Measurements from ENCODE around the gene RREB1.
"Not testable (repeated sequence)": the region's sequence is repeated elsewhere in the genome, so short reads cannot be mapped to it uniquely, and the experiment has no call there.

The RREB1 gene

DNA sequence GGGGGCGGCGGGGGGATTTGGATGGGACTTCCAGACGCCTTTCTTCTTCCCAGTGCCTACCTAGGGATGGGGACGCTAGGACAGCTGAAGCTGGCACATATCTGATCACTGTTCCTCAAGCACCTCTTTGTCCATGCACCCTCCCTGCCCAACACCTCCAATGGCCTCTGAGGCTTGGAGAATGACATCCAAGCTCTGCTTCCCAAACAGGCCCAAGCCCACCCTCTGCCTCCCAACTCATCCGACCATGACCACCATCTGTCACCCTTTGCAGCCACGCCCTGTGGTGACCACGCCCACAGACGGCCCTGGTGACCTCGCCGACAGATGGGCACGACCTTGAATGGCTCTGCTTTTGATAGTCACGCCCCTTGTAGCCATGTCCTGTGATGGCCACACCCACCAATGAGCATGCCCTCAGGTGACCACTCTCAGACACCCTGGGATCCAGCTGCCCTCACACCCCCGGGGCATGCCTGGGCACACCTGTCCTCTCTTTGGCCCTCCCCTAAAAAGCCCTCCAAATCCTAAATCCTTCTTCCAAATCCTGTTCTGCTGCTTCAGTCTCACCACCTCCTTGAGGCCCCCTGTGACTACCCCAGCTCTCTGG is 154.2 kb downstream of the RREB1 start:
- no peak for DNase-seq

DNA sequence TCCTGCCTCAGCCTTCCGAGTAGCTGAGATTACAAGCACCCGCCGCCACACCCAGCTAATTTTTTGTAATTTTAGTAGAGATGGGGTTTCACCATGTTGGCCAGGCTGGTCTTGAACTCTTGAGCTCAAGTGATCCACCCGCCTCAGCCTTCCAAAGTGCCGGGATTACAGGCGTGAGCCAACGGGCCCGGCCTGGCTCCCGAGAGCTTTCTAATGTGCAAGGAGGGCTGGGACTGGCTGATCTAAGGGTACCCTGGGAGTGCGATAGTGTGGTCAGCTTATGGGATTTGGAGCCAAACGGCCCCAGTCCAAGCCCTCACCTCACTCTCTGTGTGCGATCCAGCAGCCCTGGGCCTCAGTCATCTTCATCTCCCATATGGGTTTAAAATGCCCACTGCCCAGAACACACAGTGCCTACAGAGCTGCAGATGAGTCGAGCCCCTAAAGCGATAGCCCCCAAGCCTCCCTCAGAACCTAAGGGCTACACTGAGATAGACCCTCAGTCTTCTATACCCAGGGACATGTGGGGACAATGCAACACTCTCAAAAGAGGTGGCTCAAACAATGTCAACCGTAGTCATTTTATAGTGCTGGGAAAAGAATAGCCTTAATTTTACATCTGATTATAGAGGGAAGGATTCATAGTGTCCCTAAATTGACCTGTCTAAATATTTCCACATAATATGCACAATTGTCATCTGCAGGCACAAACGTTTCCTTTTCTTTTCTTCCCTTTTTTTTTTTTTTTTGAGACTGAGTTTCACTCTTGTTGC is 155.2 kb downstream of the RREB1 start:
- DNase-seq: no peak

DNA sequence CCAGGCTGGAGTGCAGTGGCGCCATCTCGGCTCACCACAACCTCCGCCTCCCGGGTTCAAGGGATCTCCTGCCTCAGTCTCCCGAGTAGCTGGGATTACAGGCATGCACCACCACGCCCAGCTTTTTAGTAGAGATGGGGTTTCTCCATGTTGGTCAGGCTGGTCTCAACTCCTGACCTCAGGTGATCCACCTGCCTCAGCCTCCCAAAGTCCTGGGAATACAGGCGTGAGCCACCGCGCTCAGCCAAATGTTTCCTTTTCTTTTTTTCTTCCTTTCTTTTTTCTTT is 155.7 kb downstream of the RREB1 start:
- DNase-seq: not testable (repeated sequence)

DNA sequence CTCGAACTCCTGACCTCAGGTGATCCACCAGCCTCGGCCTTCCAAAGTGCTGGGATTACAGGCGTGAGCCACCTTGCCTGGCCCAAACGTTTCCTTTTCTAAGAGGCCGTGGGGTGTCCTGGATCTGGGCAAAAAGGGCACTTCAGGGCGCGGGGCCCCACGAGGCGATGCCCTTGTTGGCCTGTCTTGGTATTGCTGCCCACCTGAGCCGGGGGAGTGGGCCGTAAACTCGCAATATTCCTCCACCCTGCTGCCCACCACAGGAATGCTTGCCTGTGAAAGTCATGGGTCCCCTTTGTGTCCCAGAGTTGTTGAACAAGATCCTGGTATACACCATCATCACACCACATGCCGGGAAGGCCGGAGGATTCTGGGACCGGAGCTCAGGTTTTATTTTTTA is 156.3 kb downstream of the RREB1 start:
- no peak for DNase-seq

DNA sequence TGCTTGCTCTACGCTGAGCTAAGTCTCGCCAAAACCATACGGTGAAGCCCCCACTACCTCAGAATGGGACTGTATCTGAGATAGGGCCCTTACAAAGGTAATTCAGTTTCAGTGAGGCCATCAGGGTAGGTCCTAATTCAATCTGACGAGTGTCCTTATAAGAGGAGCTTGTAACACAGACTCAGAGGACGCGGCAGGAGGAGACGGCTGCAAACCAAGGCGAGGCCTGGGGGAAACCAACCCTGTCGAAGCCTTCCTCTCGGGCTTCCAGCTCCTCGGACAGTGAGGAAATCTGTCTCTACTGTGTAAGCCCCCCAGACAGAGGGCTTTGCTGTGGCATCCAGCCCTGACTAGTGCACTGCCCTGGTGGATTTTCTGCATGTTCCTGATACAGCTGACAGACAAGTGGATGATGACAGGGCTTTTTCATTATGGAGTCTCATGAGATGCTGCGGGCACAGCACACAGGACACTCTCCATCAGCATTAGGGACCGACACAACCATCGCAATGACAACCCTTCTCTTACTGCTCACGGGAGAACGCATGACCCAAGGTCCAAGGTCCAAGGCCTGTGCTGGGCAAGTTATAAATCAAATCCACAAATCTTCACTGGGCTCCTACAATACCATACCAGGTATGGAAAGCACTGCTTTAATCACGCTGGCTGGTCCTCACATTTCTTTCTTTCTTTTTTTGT is 157.1 kb downstream of the RREB1 start:
- DNase-seq: no peak

DNA sequence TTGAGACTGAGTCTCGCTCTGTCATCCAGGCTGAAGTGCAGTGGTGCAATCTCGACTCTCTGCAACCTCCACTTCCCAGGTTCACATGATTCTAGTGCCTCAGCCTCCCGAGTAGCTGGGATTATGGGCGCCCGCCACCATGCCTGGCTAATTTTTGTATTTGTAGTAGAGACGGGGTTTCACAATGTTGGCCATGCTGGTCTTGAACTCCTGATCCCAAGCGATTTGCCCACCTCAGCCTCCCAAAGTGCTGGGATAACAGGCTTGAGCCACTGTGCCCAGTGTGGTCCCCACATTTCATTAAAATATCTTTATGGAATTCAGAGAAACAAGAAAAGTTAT is 157.6 kb downstream of the RREB1 start:
- not testable (repeated sequence) for DNase-seq

DNA sequence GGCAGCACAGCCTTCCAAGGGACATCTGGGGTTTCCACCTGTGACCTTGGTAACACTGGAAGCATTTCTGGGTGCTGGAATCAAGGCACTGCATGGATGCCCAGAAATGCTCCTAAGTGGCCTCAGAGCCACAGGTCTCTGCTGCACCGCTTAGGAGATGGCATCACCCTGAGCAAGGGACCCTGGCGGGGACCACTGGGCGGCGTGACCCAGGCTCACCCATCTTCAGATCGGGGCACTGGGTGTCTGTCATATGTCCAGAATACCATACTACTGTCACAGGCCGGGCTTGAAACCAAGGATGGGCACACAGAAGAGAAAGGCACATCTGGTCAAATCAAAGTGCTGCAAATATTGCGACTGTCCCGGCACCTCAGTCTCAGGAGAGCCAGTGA is 159.3 kb downstream of the RREB1 start:
- no peak for DNase-seq

DNA sequence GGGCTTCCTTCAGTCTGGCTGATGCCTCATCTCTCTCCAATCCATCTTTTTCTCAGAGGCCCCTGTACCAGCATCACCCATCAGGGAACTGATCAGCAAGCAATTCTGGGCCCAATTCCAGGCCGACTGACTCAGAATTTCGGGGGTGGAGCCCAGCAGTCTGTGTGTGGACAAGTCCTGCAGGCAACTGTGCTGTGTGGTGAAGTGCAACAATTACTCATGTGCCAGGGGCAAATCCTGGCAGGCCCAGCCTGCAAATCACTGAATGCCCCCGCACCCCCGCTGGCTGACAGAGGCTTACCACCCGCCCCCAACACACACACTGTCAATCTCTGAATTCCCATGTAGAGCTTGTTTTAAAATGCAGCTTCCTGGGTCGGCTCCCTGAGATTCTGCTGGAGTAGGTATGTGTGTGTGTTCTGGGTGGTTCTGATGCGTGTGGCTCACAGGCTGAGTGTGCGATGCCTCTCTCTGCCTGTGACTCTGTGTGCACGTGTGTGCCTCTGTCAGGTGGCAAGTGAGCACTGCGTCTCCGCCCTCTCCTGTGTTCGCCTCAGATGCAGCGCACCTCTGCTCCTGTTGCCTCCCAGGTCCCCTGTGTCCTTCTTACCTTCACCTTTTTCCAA is 159.8 kb downstream of the RREB1 start:
- DNase-seq: peak in 17 of 51 donors; percentile 8 to 91 (median 28)

DNA sequence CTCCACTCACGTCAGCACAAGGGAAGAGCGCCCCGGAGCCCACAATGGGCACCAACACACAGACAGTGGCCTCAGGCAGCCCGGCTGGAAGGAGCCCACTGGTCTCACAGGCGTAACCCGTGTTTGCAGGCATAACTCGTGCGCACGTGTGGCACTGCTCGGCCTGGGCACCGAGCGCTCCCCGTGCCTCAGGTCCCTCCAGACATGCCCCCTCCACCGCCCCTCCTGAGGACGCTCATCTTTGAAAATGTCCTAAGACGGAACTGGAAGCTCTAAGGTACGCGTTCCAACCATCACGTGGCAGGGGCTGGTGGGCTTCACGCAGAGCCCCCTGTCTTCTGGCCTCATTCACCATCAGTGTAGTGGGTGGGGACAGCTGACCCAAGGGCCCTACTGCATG is 160.6 kb downstream of the RREB1 start:
- no peak for DNase-seq

DNA sequence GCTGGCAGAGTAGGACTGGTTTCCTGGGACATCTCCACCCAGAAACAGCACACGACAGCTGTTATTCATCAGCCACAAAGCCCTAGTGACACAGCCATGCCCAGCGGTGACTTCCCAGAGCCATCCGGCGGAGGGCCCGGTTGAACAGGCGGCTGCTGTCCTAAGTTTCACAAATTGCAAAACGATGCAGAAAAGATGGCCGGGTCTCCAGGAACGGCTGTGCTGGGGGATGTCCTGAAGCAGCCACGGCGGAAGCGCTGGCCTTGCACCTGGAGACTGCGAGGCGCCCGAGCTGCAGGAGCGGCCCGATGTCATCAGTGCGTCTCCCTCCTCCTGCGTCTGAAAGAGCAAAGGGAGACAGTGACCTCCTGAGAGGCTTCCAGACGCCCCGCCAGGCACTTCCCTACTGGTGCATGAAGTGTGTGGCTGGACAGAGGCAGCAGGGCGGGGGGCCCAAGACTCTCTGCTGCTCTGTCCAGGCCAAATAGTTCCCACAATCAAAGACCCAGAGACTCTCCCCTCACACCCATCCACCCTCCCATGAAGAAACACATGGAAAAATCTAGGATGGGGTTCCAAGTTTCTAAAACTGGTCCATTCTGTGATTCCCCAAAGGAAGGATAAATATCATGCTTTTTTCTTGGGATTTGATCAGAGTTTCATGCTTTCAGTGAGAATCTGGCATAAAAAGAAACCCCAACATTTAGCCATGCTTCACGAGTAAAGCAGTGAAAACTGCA is 161.2 kb downstream of the RREB1 start:
- no peak for DNase-seq

DNA sequence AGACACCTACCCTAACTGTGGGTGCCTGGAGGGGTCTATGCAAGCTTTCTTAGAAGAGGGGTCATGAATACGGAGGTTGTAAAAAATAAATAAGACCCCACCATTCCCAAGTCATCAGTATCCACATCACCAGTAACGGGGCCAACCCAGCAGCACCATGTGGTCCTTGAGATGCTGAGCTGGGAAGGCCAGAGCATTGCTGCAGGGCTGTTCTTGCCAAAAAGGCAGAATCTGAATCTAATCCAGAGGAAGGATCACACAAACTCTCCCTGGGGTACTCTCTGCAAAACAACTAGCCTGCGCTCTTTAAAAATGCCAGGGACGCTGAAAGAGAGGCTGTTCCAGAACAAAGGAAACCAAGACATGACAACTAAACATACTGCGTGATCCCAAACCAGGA is 162.1 kb downstream of the RREB1 start:
- DNase-seq: no peak

DNA sequence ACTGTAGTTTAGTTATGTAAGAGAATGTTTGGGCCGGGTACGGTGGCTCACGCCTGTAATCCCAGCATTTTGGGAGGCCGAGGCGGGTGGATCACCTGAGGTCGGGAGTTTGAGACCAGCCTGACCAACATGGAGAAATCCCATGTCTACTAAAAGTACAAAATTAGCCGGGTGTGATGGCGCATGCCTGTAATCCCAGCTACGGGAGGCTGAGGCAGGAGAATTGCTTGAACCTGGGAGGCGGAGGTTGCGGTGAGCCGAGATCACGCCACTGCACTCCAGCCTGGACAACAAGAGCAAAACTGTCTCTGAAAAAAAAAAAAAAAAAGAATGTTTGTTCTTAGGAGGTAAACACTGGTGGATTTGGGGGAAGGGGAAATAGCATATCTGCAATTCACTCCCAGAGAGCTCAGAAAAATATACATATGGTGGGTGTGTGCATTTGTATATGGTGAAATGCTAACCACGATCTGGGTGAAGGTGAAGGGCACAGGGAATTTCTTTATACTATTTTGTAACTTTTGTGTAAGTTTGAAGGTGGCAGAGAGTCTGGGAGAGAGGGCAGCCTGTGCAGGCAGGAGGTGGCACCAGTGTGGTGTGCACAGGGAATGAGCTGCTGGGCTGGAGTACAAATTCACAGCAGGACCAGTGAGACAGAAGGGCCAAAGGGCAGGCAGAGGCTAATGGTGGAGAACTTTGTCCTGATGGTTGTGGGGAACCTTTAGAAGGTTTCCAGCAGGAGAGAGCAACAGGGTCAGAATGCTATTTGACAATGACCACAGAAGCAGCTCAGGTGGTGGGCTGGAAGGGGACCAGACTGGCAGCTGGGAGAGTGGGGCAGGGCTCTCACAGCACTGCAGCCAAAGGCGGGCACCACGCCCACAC is 162.8 kb downstream of the RREB1 start:
- DNase-seq: no peak

DNA sequence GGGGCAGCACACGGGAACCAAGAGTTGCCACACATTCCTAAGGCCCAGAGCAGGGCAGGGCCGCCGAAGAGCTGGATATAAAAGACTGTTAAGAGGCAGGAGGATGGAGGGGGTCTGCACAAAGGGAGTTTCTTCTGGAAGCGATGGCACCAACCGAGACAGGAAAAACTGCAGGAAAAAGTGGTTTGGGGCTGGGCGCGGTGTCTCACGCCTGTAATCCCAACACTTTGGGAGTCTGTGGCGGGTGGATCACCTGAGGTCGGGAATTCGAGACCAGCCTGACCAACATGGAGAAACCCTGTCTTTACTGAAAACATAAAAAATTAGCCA is 163.4 kb downstream of the RREB1 start:
- DNase-seq: no peak

DNA sequence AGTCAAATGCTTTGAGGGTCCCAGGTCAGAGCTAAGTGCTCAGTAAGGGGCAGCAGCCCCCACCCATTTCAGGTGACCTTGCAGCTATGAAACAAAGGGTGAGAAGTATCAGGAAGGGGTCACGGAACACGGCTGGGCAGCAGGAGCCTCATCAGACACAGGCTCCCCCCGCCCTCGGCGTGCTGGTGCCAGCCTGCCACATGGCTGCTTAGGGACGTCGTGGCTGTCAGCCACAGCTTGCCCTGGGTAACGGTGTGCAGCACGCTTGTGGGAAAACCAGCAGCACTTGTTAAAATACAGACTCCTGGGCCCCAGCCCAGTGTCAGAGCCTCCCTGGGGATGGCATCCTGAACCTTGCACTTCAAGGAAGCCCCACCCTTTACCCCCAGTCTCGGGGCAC is 165.9 kb downstream of the RREB1 start:
- no peak for DNase-seq

DNA sequence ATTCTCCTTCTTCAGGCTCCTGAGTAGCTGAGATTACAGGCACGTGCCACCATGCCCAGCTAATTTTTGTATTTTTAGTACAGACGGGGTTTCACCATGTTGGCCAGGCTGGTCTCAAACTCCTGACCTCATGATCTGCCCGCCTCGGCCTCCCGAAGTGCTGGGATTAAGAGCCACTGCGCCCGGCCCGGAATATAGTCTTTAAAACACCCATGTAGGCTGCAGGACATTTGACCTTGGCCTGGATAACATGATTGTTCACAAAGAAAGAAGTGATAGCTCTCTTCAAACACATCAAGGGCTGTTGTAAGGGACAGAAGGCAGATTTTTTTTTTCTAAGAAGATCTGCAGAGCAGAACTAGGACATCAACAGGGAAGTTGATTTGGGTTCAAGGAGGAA is 166.8 kb downstream of the RREB1 start:
- DNase-seq: not testable (repeated sequence)

DNA sequence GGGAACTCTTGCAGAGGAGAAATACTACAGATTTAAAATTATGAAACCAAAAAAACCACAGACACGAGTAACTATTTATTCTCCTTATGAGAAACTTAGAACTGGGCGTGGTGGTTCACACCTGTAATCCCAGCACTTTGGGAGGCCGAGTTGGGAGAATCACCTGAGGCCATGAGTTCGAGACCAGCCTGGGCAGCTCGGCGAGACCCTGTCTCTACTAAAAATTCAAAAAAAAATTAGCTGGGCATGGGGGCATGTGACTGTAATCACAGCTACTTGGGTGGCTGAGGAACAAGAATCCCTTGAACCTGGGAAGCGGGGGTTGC is 168.4 kb downstream of the RREB1 start:
- DNase-seq: no peak

DNA sequence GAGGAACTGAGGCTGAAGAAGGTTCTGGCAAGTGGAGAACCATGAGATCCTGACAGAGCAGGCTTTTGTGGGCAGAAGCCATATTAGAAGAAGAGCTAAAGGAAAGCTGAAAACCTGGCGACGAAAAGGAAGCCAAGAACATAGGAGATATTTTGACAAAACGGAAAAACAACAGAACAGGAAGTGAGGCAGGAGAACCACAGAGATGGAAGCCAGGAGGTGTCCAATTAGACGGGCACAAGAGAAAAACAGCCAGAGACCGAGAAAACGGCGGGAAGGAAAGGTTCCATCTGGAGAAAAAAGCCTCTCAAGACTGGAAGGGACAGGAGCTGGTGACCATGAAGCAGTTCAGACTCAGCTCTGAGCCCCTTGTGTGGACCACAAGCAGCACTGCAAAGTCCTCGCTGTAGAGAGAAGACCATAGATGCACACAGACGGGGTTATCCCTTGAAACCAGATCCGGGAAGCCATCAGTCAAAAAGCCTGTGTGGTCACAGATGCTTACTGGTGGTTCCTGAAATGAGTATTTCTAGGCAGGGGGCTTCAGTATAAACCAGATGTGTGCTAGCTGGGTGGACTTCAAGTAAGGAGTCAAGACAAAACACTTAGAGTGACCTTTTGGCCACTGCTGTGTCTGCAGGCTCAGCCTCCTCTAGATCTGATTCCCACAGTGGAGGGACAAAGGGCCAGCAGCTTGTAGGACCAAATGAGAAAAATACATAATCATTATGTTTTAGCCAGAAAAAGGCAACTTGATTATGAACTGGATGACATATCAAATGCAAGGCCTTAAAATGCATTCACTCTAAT is 174.5 kb downstream of the RREB1 start:
- no peak for DNase-seq

DNA sequence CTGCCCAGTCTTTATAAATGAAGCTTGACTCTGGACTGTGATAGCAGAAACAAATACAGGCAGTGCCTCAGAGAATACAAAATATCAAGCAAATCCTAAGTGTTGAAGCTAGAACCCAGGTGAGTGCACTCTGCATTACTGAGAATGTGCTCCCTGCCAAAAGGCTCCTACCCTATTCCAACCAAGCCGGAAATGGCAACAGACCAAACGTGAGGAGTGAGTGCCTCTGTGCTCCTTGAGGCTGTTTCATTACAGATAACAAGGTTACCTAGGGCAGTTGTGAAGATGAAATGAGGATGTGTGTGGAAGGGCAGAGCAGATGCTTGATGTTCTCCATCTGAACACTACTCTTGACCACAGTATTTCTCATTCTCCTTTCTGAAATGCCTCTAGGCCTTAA is 175.9 kb downstream of the RREB1 start:
- DNase-seq: no peak

DNA sequence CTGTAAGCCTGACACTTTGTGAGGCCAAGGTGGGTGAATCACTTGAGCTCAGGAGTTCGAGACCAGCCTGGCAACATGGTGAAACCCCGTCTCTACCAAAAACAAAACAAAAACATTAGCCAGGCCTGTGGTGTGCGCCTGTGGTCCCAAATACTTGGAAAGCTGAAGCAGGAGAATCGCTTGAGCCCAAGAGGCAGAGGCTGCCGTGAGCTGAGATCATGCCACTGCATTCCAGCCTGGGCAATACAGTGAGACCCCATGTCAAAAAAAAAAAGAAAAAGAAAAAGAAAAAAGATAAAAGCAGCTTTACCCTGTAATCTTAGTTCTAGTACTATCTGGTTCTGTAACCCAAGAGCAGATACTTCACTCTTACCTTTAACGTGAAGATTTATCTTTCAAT is 177.7 kb downstream of the RREB1 start:
- no peak for DNase-seq

DNA sequence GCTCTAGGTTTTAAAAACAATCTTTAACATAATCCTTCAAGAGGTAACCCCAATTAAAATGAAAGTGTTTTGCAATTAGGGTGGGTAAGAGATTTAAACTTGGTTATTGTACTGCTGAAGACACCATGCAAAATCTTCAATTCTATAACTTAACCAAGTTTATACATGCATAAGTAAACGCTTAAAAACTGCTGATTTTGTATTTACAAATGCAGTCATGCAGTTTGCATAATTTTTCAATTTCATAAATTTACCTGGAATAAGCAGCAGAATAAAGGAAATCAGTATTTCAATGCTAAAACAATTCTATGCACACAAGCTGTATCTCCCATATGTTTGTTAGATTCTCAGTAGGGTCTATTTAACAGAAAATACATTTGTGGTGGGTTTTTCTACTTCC is 182.3 kb downstream of the RREB1 start:
- no peak for DNase-seq
